Adrenal gland (tissue), 5 donors: Measurements from ENCODE around the gene ZSCAN23.

Source experiments
- CTCF ChIP-seq, 6 experiments: fragments of 450-650 bp in 4 of 6; fragments of 200-600 bp in 2 of 6; sonication (generic) in 1 of 6; IDR thresholded peaks; 1 replicate in 5 of 6; 2 replicates in 1 of 6; pipeline versions ENCODE4 v1.5.1 to v1.8.0; 2016 to 2021; ENCODE audit warnings: antibody characterized with exemption in 6 of 6, mild to moderate bottlenecking in 2 of 6, moderate library complexity in 1 of 6
- POLR2A ChIP-seq, 2 donors: fragments of 450-650 bp; IDR thresholded peaks; one replicate each; pipeline ENCODE4 v1.6.1; 2017; ENCODE audit warnings: antibody characterized with exemption in 2 of 2, mild to moderate bottlenecking in 2 of 2, moderate library complexity in 1 of 2
- donor health status: DM: no; HTN: no; CAD: no.

GRCh38 chr6:28462401-28462800 lies 19.1 kb upstream of the ZSCAN23 start:
- TF ChIP-seq CTCF (IDR thresholded peaks at IDR 0.05) (no peak), POLR2A (IDR thresholded peaks at IDR 0.05) (no peak)
